ENCODE results near the gene FYN.

- TF ChIP-seq YY1 (IDR thresholded peaks at IDR 0.05; ENCODE audit: insufficient read depth, insufficient read length) (no peak), ZNF274 (IDR thresholded peaks at IDR 0.05; ENCODE audit: low read depth, low read length) (no peak)
Observed at GRCh38 chr6:111819458-111819857, 53.8 kb downstream of the FYN start.

All from NT2/D1 (cell line).